ENCODE results near the gene XYLT1. TPM values are rescaled to one million over a fixed set of nuclear protein-coding genes. Genes with fewer than 3 reads are reported as not detected.
A peak's percentile ranks its signal among the peaks of the same experiment; 100 is the strongest.

XYLT1 gene
- total and polyA plus RNA-seq, 2 of the 4 experiments (the other 2 are of a cell fraction) = 9.0 to 12.7 TPM

DNA sequence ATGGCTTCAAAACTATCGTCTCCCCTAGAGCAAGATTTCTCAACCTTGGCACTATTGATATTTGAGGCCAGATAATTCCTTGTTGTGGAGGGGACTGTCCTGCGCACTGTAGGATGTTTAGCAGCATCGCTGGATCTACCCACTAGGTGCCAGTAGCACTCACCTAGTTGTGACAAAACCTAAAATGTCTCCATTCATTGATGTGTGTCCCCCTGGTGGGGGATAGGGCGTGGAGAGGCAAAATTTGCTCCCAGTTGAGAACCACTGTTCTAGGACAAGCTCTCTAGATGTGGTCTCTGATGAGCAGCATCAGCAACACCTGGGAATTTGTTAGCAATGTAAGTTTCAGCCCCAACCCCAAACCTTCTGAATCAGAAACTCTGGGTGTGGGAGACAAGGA is 259.0 kb downstream of the XYLT1 start:
- Histone ChIP-seq H2BK5ac (ENCODE audit: low read depth, low read length, poor library complexity, severe bottlenecking) (no peak overlapping the region), H3K4me1 (ENCODE audit: control insufficient read depth, insufficient read depth, low read length) (no peaks in the 10 kb centered on the region), H3K18ac (ENCODE audit: low read depth, low read length) (no peak overlapping the region), H2BK20ac (ENCODE audit: low read depth, low read length) (no peak overlapping the region), H3K27ac (ENCODE audit: insufficient read depth, low read length) (no peak overlapping the region), H2AFZ (replicated peaks; ENCODE audit: low read length, poor library complexity) (no peak overlapping the region), H3K14ac (replicated peaks; ENCODE audit: low read depth, low read length) (no peak overlapping the region), H2AK5ac (ENCODE audit: low read depth, low read length) (no peak overlapping the region), H4K20me1 (ENCODE audit: insufficient read depth, low read length) (no peaks in the 10 kb centered on the region), H2BK15ac (ENCODE audit: low read depth, low read length) (no peak overlapping the region), H4K91ac (ENCODE audit: insufficient read depth, low read depth, low read length) (no peak overlapping the region), H2BK120ac (ENCODE audit: low read depth, low read length) (no peak overlapping the region), H3K9me1 (ENCODE audit: insufficient read depth, low read length) (peaks cover 8% of the 10 kb centered on the region), H3K9me3 (ENCODE audit: control insufficient read depth, insufficient read depth, low read length) (peaks cover 2% of the 10 kb centered on the region; the same call in 1 of the 2 replicates), H3K9ac (ENCODE audit: low read depth, low read length) (no peak overlapping the region), H3K4me2 (ENCODE audit: low read depth, low read length) (no peak overlapping the region), H3K4ac (ENCODE audit: low read depth, low read length) (no peak overlapping the region), H3K23ac (ENCODE audit: low read depth, low read length) (no peak overlapping the region), H3K56ac (ENCODE audit: extremely low read depth, insufficient read depth, low read length) (no peak overlapping the region), H3K4me3 (ENCODE audit: insufficient read depth, low read depth, low read length) (no peak overlapping the region), H4K8ac (ENCODE audit: low read depth in 2 of 2, low read length in 2 of 2) (no peak overlapping the region), H3K27me3 (ENCODE audit: control insufficient read depth, insufficient read depth, low read length) (no peaks in the 10 kb centered on the region), H4K5ac (ENCODE audit: low read depth, low read length) (no peak overlapping the region), H3K79me1 (ENCODE audit: low read depth in 1 of 2, low read length in 2 of 2) (peaks cover 6 to 9% of the 10 kb centered on the region in 2 experiments; a peak in 3 of 4 replicates), H2AK9ac (replicated peaks; ENCODE audit: low read depth, low read length, poor library complexity) (no peak overlapping the region), H3K36me3 (ENCODE audit: control insufficient read depth, insufficient read depth, low read length) (no peaks in the 10 kb centered on the region)
- no peak for ATAC-seq (ENCODE audit: low read depth)
- intact Hi-C loops (cut with micrococcal nuclease) = no loop called here
- TF ChIP-seq, protein P1, sequence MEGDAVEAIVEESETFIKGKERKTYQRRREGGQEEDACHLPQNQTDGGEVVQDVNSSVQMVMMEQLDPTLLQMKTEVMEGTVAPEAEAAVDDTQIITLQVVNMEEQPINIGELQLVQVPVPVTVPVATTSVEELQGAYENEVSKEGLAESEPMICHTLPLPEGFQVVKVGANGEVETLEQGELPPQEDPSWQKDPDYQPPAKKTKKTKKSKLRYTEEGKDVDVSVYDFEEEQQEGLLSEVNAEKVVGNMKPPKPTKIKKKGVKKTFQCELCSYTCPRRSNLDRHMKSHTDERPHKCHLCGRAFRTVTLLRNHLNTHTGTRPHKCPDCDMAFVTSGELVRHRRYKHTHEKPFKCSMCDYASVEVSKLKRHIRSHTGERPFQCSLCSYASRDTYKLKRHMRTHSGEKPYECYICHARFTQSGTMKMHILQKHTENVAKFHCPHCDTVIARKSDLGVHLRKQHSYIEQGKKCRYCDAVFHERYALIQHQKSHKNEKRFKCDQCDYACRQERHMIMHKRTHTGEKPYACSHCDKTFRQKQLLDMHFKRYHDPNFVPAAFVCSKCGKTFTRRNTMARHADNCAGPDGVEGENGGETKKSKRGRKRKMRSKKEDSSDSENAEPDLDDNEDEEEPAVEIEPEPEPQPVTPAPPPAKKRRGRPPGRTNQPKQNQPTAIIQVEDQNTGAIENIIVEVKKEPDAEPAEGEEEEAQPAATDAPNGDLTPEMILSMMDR (conservative IDR thresholded peaks at IDR 0.05; ENCODE audit: low read depth, low read length) = 0 out of 2 replicates have a peak, but pooled peaks have one; percentile 9
- no peak for TF ChIP-seq NFE2L2 (IDR thresholded peaks at IDR 0.05; ENCODE audit: low read depth, low read length)
- dilution Hi-C loops (cut with HindIII; ENCODE audit: low sequenced_read_pairs, unreplicated experiment) = no loop called here
- no TSS peak for BruUV-seq (replicated peaks)
- no CpG with 5 or more reads among the region's 4 CpGs for WGBS, 2 experiments (ENCODE audit: extremely low coverage in 2 of 2, insufficient read length in 1 of 2)
- in situ Hi-C loops (cut with MboI; ENCODE audit: low sequenced_read_pairs) = loop anchor here (25.0 kb wide), 1 partner anchor 251 kb away; the partner anchor contains the start of gene XYLT1
- ChIA-PET POLR2A (ENCODE audit: unreplicated experiment) (no interaction called here), CTCF (no interaction called here)
- no peak for DNase-seq
